HG02759 (cell line): ENCODE data around the gene EPB41L5.
"Not testable (repeated sequence)": the region's sequence is repeated elsewhere in the genome, so short reads cannot be mapped to it uniquely, and the experiment has no call there.

Experiments
- ATAC-seq: cut with Tn5 transposase; IDR thresholded peaks from one replicate; pipeline ENCODE4 v1.9.1; 2021; ENCODE audit warnings: mild to moderate bottlenecking, moderate library complexity; ENCODE audit not compliant: unreplicated experiment

The EPB41L5 gene

GRCh38 chr2:120094795-120095194 lies 81.9 kb downstream of the EPB41L5 start:
- no peak for ATAC-seq

GRCh38 chr2:120100627-120101026 lies 87.8 kb downstream of the EPB41L5 start:
- no peak for ATAC-seq

- no peak for ATAC-seq
Measured at GRCh38 chr2:120103723-120104467, 91.0 kb downstream of the EPB41L5 start.

- no peak for ATAC-seq
Measured at GRCh38 chr2:120104772-120105171, 91.9 kb downstream of the EPB41L5 start.

- ATAC-seq = peak; percentile 83
Measured at GRCh38 chr2:120105360-120105759, 92.5 kb downstream of the EPB41L5 start.

GRCh38 chr2:120108049-120108448 lies 95.2 kb downstream of the EPB41L5 start:
- ATAC-seq = no peak

- no peak for ATAC-seq
Measured at GRCh38 chr2:120108749-120109148, 95.9 kb downstream of the EPB41L5 start.

- peak; percentile 46 for ATAC-seq
Measured at GRCh38 chr2:120109186-120110061, 96.5 kb downstream of the EPB41L5 start.

GRCh38 chr2:120110062-120110362 lies 97.1 kb downstream of the EPB41L5 start:
- ATAC-seq = no peak

- ATAC-seq = no peak
Measured at GRCh38 chr2:120110507-120110906, 97.6 kb downstream of the EPB41L5 start.

- ATAC-seq = no peak
Measured at GRCh38 chr2:120111193-120111592, 98.3 kb downstream of the EPB41L5 start.

- ATAC-seq = no peak
Measured at GRCh38 chr2:120118018-120118417, 105.1 kb downstream of the EPB41L5 start.

- ATAC-seq = no peak
Measured at GRCh38 chr2:120118471-120118870, 105.6 kb downstream of the EPB41L5 start.

- not testable (repeated sequence) for ATAC-seq
Measured at GRCh38 chr2:120121337-120121736, 108.5 kb downstream of the EPB41L5 start.

- ATAC-seq = no peak
Measured at GRCh38 chr2:120123090-120123489, 110.2 kb downstream of the EPB41L5 start.

- ATAC-seq = no peak
Measured at GRCh38 chr2:120125195-120125594, 112.3 kb downstream of the EPB41L5 start.

GRCh38 chr2:120128216-120128615 lies 115.3 kb downstream of the EPB41L5 start:
- ATAC-seq = no peak

GRCh38 chr2:120132190-120132589 lies 119.3 kb downstream of the EPB41L5 start:
- no peak for ATAC-seq

- no peak for ATAC-seq
Measured at GRCh38 chr2:120132691-120133090, 119.8 kb downstream of the EPB41L5 start.

GRCh38 chr2:120133572-120134244 lies 120.8 kb downstream of the EPB41L5 start:
- no peak for ATAC-seq

GRCh38 chr2:120134263-120134662 lies 121.4 kb downstream of the EPB41L5 start:
- ATAC-seq = no peak

GRCh38 chr2:120135013-120135412 lies 122.1 kb downstream of the EPB41L5 start:
- ATAC-seq = not testable (repeated sequence)
